ENCODE results near the gene ACKR3.

GRCh38 chr2:236538242-236538641 is 31.4 kb upstream of the ACKR3 start:
- TF ChIP-seq POLR2AphosphoS5 (IDR thresholded peaks at IDR 0.05; ENCODE audit: borderline replicate concordance, low read depth, low read length): no peak
- no peak for TF ChIP-seq EZH2 (IDR thresholded peaks at IDR 0.05)
